Loucy (cell line): ENCODE measurements around the gene PLXNB2.

Source experiments
- CTCF ChIP-seq: fragments of 200-600 bp; sonication (generic); conservative IDR thresholded peaks from 2 replicates; pipeline ENCODE4 v1.5.1; 2014; ENCODE audit warnings: mild to moderate bottlenecking, antibody characterized with exemption, low read length
- EZH2phosphoT487 ChIP-seq: fragments of 200-600 bp; IDR thresholded peaks from 2 replicates; pipeline ENCODE4 v1.6.1; 2018; ENCODE audit warnings: antibody characterized with exemption, mild to moderate bottlenecking, moderate library complexity, borderline replicate concordance

- no peak for TF ChIP-seq CTCF
- TF ChIP-seq EZH2phosphoT487, result no peak
These were observed 59.0 kb downstream of the PLXNB2 start for GRCh38 chr22:50248196-50249081.
